Esophagus muscularis mucosa (tissue), 3 donors: ENCODE data around the gene ZNF804B.

Source experiments
- CTCF ChIP-seq, 3 experiments: fragments of 200-600 bp in 2 of 3; fragments of 450-650 bp in 1 of 3; sonication (generic) in 2 of 3; IDR thresholded peaks; one replicate each; pipeline ENCODE4 v1.5.1; 2017 to 2019; ENCODE audit warnings: antibody characterized with exemption in 3 of 3, mild to moderate bottlenecking in 2 of 3, moderate library complexity in 1 of 3
- POLR2A ChIP-seq: fragments of 450-650 bp; IDR thresholded peaks from one replicate; pipeline ENCODE4 v1.6.1; 2017; ENCODE audit warnings: antibody characterized with exemption, moderate library complexity, mild to moderate bottlenecking, low read depth

GRCh38 chr7:89103564-89103963 lies 344.1 kb downstream of the ZNF804B start:
- TF ChIP-seq CTCF (IDR thresholded peaks at IDR 0.05) (no peak), POLR2A (no peak)
